Stimulated activated CD8-positive, alpha-beta memory T cell treated with anti-CD3 and anti-CD28 coated beads, Interleukin-4, amount 100 ng/mL, for 1 hour (primary cell): ENCODE measurements around the gene TOM1.
"Not testable (repeated sequence)": the region's sequence is repeated elsewhere in the genome, so short reads cannot be mapped to it uniquely, and the experiment has no call there.

Experiments
- DNase-seq, 2 donors: peaks; one replicate each; pipeline ENCODE4 v3.0.0-alpha.2; 2020; ENCODE audit warnings: low read depth in 2 of 2, low spot score in 1 of 2

The TOM1 gene

DNA sequence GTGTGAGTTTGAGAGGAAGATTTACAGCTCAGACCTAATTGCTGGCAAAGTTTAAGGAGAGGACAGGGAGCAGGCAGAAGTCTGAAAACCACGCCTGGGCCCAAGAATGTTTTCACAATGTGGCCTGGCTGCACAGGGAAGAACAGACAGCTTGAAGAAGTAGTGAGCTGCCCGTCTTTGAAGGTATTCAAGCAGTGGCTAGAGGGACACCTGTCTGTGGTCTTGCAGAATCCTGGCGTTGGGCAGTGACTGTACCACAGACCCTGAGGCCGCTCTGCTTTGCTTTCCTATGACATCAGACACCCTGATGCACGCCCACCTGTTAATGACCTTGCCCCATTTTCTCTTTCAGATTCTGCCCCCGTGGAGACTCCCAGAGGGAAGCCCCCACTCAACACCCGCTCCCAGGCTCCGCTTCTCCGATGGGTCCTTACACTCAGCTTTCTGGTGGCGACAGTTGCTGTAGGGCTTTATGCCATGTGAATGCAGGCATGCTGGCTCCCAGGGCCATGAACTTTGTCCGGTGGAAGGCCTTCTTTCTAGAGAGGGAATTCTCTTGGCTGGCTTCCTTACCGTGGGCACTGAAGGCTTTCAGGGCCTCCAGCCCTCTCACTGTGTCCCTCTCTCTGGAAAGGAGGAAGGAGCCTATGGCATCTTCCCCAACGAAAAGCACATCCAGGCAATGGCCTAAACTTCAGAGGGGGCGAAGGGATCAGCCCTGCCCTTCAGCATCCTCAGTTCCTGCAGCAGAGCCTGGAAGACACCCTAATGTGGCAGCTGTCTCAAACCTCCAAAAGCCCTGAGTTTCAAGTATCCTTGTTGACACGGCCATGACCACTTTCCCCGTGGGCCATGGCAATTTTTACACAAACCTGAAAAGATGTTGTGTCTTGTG, 93.7 kb downstream of the TOM1 start:
- DNase-seq = no peak

- no peak for DNase-seq
These were observed 94.3 kb downstream of the TOM1 start for GRCh38 chr22:35394011-35394312.

GRCh38 chr22:35394810-35395563, 95.3 kb downstream of the TOM1 start:
- no peak for DNase-seq

DNA sequence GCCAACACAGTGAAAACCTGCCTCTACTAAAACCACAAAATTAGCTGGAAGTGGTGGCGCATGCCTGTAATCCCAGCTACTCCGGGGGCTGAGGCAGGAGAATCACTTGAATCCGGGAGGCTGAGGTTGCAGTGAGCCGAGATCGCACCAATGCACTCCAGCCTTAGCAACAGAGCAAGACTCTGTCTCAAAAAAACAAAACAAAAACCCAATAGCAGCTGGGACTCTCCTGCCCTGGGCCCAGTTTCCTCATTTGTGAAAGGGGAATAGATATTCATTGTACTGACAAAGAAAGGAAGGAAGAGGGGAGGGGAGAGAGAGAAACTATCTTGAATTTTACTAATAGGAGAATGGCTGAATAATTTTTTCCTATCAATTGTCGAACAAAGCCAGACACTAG, 96.9 kb downstream of the TOM1 start:
- DNase-seq = not testable (repeated sequence)

DNA sequence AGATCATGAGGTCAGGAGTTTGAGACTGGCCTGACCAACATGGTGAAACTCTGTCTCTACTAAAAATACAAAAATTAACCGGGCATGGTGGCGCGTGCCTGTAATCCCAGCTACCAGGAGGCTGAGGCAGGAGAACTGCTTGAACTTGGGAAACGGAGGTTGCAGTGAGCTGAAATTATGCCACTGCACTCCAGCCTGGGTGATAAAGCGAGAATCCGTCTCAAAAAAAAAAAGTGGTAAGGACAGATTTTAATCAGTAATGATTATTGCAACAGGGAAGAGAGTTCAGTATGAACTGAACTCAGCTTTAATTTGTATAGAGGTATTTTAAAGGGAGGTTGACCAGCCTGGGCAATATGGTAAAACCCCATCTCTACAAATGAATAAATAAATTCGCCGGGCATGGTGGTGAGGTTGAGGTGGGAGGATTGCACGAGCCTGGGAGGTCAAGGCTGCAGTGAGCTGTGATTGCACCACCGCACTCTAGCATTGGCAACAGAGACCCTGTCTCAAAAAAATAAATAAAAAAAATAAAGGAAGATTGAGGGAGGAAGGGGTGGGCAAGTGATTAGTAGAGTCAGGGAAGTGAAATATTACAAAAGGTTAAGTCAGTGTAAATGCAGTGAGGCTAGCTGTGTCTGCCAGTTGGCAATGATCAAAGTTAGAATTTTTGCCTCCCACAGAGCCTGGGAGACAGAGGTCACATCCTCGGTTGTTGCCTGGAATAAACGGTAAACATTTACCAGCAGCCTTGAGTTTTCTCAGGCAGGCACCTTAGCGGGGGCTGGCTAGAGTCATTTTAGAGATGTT, 97.6 kb downstream of the TOM1 start:
- no peak for DNase-seq
